HL-60 (cell line): ENCODE data around the gene CD226.

Experiments
- CTCF ChIP-seq: IDR thresholded peaks from one replicate; pipeline ENCODE4 v1.5.1; 2011; ENCODE audit warnings: low read length, control low read depth, inconsistent platforms; ENCODE audit not compliant: insufficient read depth
- GABPA ChIP-seq: IDR thresholded peaks from 2 replicates; pipeline ENCODE4 v1.6.1; 2012; ENCODE audit warnings: low read depth
- POLR2AphosphoS5 ChIP-seq: IDR thresholded peaks from 2 replicates; pipeline ENCODE4 v1.6.1; 2012; ENCODE audit warnings: low read depth
- REST ChIP-seq: IDR thresholded peaks from 2 replicates; pipeline ENCODE4 v1.6.1; 2012; ENCODE audit warnings: low read depth; ENCODE audit not compliant: insufficient replicate concordance

GRCh38 chr18:69987870-69988269 is 40.2 kb upstream of the CD226 start:
- TF ChIP-seq CTCF: no peak
- TF ChIP-seq REST: no peak
- no peak for TF ChIP-seq POLR2AphosphoS5
- no peak for TF ChIP-seq GABPA
